ENCODE data around the gene TBCD. TPM values are rescaled to one million over a fixed set of nuclear protein-coding genes. Genes with fewer than 3 reads are reported as not detected.

The TBCD gene
- total RNA-seq, 1 experiment from 2014 or later = 24.7 TPM

DNA sequence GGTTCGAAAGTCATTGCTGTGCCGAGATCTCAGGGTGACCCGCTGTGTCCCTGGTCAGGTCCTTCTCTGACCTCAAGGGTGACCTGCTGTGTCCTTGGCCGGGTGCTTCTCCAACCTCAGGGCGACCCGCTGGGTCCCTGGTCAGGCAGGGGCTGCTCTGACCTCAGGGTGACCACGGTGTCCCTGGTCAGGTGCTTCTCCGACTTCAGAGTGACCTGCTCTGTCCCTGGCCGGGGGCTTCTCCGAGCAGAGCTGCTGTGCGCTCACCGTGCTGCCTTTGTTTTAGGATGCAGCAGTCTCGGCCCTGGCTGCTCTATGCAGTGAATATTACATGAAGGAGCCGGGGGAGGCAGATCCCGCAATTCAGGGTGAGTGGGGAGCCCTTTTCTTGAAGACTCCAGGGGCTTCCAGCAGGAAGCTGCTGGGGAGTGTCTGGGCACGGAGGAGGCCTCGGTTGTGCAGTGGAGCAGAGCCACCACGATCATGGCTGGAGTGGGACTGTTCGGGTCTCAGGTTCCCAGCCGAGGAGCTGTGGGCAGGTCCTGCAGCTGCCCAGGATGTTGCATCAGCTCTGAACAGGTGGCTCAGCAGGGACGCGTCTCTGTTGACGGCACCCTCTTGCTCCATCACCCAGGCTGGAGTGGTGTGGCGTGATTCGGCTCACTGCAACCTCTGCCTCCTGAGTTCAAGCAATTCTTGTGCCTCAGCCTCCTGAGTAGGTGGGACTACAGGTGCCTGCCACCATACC, 171.7 kb downstream of the TBCD start:
- no peak for DNase-seq (ENCODE audit: low read depth)

DNA sequence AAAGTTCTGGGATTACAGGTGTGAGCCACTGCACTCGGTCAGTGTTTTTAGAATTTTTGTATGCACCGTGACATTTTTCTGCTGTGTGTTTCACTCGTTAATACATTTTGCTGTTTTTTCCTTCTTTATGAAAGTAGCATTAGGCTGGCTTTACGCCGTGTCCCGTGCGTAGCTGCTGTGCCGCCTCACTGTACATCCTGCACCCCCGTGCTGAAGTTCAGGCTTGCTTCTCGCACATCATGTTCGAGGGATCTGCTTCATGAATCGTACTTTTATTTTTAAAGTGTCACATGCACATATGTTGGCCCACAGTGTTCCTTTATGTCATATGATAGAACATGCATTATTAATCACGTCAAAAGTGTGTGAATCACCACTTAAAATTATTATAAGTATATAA, 172.3 kb downstream of the TBCD start:
- DNase-seq (ENCODE audit: low read depth) = no peak

DNA sequence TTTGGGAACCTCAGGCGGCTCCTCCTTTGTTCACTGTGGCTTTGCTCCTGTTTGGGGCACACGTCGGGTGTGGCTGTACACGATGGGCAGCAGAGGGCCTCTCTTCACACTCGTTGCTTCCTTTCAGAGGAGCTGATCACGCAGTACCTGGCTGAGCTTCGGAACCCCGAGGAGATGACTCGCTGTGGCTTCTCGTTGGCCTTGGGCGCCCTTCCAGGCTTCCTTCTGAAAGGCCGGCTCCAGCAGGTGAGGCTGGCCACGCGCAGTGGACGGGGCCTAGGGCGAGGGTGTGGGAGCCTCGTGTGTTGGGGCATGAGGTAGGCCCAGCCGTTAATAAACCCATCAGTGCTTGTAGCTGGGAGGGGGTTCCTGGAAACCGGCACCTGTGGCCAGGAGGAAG, 172.9 kb downstream of the TBCD start:
- peak; percentile 26 for DNase-seq (ENCODE audit: low read depth)

DNA sequence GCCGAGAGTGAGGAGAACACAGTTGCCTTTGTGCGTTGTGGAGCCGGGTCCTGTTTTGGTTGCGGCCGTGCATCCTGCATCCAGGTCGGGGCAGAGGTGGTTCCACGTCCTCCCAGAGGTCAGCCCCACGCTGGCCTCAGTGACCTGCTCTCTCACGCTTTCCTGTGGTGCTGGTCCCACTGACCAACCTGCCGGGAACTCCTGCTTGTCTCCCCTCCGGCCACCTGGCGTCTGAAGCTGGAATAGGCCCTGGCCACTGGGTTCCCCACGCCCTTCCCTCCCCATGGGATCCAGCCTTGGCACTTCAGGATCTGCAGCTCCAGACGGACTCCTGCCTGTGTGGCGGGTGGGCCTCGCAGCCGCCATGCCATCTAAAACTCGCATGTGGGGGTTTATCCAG, 173.5 kb downstream of the TBCD start:
- DNase-seq (ENCODE audit: low read depth) = no peak

DNA sequence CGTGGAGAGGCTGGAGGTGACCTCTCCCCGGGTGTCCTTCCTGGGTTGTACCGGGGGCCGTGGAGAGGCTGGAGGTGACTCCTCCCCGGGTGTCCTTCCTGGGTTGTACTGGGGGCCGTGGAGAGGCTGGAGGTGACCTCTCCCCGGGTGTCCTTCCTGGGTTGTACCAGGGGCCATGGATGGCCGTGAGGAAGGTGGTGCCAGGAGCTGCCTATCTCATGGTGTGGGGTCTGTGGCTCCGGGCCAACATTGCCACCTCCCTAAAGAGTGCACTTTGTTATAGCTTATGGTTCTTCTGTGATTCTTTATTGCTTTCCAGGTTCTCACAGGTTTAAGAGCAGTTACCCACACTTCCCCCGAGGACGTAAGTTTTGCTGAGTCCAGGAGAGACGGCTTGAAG, 174.2 kb downstream of the TBCD start:
- no peak for DNase-seq (ENCODE audit: low read depth)

DNA sequence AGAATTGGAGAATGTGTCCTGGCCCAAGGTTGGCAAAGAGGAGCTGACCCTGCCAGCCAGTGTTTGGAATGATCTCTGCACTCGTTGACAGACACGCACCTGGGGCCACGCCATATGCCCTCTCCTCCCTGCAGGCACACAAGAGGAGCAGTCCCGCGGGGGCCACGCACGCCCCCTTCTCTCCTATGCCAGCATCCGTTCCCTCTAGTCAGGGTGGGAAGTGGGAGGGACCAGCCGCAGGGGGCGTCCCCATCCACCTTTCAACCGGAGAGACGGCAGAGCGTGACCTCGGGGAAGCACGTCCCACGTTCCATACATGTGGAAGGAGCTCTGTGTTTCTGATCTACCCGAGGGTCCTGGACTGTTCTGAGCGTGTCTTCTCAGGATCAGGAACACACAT, 174.9 kb downstream of the TBCD start:
- no peak for DNase-seq (ENCODE audit: low read depth)

DNA sequence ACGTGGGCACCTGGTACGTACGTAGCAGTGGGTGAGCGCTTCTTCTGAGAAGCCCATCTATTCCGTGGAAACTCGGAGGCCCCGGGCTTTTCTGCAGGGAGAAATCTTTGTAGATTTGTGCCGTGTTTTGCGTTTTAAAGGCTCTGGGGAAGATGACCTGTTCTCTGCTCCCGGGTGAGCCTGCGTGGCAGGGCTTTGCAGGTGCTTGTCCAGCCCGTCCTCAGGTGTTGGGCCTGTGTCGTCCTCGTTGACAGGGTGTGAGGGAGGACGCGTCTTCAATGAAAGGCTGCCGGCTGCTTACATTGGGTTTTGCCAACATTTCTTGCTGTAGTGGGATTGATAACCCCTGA, 175.4 kb downstream of the TBCD start:
- no peak for DNase-seq (ENCODE audit: low read depth)

DNA sequence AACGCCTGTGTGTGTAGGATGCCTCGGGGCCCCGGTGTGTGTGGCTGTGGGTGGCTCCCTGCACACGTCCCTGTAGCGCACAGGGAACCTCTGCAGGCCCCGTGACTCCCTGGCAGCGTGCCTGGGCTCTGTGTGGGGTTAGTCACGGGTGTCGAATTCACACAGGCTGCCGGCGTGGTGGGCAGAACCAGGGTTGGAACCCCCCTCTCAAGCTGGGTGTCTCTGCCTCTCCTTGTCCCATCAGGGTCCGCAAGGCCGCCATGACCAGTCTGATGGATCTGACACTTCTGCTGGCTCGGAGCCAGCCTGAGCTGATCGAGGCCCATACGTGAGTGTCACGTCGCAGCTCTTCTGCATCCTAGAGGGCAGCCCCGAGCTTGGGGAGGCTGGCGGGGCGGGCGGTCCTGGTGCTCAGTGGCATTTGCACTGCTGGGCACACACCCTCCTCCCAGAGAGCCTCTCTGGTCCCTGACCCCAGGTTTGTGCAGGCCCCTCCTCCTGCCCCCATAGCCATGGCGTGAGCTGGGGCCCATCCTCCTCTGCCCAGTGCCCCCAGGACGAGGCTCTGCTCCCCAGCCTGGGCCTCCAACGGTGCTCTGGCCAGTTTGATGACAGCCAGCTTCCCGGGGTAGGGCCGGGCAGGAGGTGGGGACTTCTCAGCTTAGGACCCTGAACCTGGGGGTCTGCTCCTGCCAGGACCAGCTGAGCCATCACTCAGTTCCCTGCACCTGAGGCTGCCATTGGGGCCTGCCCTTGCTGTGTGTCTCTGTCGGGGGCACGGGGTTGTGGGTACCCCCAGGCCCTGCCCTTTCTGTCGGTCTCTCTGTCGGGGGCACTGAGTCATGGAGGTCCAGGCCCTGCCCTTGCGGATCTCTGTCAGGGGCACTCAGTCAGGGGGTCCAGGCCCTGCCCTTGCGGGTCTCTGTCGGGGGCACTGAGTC, 176.1 kb downstream of the TBCD start:
- no peak for DNase-seq (ENCODE audit: low read depth)

DNA sequence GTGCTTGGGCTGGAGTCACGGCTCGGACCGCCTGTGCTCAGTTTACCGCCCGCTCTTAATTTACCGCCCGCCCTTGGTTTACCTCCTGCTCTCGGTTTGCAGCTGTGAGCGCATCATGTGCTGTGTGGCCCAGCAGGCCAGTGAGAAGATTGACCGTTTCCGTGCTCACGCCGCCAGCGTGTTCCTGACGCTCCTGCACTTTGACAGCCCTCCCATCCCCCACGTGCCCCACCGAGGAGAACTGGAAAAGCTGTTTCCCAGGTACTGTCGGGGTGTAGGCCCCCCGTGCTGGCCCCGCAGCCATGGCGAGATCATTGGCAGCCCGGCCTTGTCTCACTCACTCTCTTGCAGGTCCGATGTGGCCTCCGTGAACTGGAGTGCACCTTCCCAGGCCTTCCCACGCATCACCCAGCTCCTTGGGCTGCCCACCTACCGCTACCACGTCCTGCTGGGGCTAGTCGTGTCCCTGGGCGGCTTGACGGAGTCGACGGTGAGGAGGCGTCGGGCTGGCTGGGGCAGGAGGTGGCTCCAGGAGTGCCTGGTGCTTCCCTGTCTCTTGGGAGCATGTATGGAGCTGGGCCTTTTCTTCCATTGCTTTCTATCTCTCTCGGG, 177.3 kb downstream of the TBCD start:
- DNase-seq (ENCODE audit: low read depth) = no peak

DNA sequence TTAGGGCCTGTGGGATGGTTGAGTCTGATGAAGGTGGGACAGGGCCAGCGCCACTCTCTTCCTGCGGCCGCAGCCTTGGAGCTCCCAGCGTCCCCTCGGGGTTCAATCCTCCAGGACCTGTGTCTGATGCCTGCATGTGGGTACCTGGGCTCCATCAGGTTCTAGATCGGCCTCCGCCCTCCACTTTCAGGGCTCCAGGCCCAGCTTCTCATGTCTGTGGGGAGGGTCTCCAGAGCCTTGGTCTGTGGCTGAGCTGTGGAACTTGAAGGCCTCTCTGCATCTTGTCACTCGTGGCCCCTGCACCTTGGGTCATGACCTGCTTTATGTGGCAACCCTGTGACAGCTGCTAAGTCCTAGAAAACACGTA, 177.8 kb downstream of the TBCD start:
- DNase-seq (ENCODE audit: low read depth) = no peak

DNA sequence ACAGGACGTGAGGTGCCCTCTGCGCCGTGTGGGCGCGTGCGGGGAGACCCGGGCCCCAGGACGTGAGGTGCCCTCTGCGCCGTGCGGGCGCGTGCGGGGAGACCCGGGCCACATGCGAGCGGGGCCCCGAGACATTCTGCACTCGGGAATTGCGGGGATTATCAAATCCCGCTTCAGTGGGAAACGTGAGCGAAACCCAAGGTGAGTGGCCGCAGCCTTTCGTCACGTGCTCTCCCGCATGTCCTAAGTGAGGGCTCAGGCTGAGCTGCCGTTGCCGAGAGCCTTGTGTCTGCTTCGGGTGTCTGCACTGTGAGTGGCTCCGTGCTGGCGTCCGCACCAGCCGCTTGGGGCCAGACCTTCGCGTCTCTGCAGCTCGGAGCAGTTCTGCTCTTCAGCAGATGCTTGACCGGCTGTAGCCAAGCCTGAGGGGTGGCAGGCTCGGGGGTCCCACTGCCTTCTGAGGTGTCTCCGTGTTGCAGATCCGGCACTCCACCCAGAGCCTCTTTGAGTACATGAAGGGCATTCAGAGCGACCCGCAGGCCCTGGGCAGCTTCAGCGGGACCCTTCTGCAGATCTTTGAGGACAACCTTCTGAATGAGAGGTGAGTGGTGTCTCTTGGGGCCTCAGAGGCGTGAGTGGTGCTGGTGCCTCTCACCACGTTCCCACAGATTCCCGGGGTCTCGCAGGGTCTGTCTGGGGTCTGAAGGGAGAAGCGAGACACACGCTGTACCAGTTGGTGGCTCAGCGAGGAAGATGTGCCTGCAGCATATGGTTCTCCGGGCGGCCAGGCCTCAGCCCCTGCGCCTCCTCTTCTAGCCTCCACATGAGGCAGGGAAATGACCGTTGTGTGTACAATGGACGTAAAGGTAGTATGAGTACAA, 178.4 kb downstream of the TBCD start:
- DNase-seq (ENCODE audit: low read depth) = no peak

DNA sequence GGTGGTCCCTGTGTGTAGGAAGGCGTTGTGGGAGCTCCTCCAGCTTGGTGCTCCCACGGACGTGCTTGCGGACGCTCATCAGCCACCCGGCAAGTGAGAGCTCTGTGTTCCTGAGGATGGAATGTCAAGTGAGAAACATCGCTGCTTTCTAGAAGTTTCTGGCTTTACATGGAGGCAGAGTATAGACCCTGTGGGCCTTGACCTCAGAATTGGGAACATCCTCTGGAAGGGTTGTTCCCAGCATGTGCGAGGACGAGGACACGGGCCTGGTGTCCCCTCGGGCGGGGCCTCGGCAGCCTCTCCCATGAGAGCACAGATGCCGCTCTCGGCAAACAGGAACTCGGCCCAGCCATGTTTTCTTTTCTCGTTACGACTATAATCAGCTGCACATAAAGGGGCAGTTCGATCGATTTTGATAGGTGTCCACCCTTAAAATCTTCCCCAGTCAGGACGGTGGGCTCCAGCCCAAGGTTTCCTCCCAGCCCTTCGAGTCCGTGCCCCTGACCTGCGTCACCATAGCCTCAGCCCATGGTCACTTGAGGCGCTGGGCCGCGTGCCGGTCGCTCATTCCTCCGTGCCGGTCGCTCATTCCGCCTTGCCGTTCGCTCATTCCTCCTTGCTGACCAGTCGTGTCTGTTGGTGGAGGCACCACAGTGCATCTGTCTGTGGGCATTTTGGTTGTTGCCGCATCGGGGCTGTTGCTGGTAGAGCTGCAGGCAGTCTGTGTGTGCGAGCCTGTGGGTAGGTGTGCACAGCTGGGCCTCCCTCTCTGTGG, 179.2 kb downstream of the TBCD start:
- DNase-seq (ENCODE audit: low read depth) = no peak

DNA sequence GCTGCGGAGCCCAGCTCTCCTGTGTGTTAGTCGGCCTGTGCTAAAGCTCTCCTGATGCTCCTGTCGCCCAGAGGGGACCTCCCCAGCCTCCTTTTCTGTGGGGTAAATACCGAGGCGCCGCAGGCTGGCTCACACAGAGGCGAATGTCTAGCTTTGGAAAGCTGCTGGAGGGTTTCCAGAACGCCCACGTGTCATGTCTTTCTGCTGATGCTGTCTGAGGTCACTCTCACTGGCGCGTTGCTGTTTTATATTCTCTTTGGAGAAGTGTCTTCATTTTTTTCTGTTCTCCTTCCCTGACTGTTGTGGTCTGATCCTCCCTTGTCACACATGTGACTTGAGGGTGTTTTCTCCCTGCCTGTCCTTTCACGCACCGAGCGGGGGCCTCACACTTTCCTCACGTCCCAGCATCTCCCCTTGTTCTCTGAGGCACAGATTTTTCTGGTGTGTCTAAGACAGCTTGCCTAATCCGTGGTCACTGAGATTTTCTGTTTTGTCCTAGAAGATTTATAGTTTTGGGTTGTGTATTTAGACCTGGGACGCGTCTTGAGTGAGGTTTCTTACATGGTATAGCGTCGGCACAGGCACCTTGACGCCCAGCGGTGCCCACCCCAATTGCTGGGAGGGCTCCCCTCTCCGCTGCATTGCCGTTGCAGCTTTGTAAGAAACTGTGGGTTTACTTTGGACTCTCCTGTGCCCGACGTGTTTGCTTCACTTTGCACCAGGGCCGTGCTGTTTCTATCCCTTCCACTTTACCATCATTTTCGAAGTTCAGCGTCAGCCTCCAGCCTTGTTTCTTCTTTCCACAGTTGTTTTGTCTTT, 180.0 kb downstream of the TBCD start:
- DNase-seq (ENCODE audit: low read depth) = no peak

DNA sequence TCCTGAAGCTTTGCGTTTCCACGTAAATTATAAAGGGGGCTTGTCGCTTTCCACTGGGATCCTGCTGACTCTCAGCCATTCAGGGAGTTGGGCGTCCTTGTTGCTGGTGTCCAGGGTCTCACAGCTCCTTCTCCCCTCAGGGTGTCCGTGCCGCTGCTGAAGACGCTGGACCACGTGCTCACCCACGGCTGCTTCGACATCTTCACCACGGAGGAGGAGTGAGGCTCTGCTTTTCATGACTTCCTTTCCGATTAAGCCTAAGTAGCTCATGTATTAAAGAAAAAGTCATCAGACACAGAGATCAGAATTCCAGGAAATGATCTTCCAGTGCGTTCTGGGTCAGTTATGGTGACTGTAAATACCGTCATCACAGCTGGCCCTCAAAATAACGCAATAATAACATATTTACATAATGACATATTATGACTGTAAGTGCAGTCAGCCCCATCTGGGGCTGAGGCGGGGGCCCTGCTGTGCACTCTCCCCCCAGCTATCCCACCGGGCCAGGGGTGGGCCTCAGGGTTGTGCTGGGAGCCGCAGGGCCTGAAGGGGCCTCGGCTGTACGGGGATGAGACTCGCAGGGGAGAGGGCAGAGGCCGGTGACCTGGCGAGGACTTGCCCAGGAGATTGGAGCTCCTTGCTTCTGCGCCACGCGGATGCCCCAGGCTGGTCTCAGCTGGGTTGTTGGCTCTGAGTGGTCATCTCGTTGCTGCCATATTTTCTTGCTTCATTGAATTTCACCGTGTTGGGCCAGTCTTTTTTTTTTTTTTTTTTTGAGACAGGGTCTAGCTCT, 180.8 kb downstream of the TBCD start:
- no peak for DNase-seq (ENCODE audit: low read depth)

DNA sequence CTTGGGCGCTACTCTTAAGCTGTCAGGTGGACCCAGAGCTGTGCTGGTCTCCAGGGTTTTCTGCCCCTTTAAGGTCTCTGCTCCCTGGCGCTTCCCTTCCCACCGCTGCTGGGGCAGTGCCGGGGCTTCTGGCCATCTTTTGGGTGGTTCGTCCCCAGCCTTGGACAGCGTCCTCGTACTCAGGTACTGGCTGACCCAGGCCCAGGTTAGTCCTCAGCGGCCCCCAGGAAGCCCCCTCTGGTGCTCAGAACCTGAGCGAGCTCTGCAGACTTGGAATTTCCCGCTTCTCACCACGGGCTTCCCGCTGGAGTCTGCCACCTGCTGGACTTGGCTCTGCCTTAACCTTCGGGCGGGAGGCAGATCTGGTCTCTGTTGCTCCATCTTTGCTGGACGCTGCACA, 182.0 kb downstream of the TBCD start:
- no peak for DNase-seq (ENCODE audit: low read depth)

DNA sequence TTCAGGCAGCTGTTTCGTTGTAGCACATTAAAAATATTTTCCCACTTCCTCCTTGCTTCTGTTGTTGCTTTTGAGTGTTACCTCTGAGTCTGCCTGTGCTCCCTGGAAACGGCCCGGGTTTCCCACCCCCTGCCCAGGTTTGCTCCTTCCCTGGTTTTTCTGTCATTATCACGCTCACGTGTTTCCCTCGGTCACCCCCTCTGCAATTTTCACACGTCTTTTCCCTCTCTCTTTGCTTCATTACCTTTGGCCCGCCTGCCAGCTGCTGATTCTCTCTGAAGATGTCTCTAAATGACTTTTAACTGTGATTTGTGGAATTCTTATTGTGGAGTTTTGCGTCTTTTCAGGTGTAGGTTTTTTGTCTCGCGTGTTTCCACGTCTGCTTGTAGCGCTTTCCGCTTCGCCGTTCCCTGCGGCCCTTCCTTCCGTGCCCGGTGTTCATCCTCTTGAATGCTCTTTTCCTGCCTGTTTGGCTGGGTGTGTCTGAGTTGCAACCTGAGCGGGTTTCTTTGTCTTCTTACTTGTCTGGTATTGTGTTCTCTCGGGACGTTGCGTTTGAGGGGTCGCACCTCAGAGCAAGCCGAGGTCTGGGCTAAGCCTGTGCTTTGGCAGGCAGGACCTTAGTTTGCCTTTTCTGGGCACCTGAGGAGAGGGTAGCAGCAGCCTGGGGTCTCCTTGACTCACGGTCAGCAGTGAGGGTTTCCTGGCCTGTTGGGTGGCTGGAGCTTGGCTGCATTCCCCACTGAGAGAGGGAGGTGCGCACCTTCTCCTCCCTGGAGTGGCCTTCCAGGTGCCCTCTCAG, 184.3 kb downstream of the TBCD start:
- DNase-seq (ENCODE audit: low read depth) = no peak

DNA sequence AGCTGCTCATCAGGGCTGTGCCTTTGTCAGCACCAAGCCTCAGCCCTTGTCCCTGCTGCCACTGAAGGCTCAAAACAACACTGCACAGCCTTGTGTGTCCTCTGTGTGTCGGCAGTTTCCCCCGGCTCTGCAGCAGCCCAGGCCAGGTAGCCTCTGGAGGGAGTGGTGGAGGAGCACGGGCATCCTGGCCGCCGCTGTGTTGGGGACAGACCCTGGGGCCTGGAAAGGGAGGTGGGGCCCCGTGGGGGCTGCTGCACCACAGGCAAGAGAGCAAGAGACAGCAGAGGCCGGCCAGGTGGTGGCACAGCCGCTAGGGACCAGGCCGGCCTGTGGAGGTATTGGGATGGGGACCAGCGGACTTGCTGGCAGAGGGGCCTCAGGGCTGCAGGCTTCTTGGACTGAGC, 184.9 kb downstream of the TBCD start:
- no peak for DNase-seq (ENCODE audit: low read depth)
